ENCODE data around the gene FKBP3. TPM values are rescaled to one million over a fixed set of nuclear protein-coding genes. Genes with fewer than 3 reads are reported as not detected.
"Not testable (repeated sequence)": the region's sequence is repeated elsewhere in the genome, so short reads cannot be mapped to it uniquely, and the experiment has no call there.

The FKBP3 gene
- total RNA-seq, 1 experiment from 2014 or later = 157 TPM

DNA sequence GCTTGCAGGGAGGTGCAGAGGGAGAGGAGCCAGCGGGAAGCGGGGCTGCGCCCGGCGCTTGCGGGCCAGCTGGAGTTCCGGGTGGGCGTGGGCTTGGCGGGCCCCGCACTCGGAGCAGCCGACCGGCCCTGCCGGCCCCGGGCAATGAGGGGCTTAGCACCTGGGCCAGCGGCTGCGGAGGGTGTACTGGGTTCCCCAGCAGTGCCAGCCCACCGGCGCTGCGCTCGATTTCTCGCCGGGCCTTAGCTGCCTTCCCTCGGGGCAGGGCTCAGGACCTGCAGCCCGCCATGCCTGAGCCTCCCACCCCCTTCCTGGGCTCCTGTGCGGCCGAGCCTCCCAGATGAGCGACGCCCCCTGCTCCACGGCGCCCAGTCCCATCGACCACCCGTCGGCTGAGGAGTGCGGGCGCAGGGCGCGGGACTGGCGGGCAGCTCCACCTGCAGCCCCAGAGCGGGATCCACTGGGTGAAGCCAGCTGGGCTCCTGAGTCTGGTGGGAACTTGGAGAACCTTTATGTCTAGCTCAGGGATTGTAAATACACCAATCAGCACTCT is 53.8 kb downstream of the FKBP3 start:
- peaks cover 21 to 23% of the 10 kb centered on the region in 2 experiments for H3K4me1 Mint-ChIP-seq
- not testable (repeated sequence) for H4K8ac ChIP-seq (replicated peaks; ENCODE audit: insufficient read length, low read depth, low read length); H2BK120ac ChIP-seq (ENCODE audit: low read depth, low read length, poor library complexity, severe bottlenecking); H2BK15ac ChIP-seq (ENCODE audit: low read depth, low read length); H2BK20ac ChIP-seq (ENCODE audit: low read depth, low read length, poor library complexity, severe bottlenecking); H2AFZ ChIP-seq (ENCODE audit: low read length); H2AK5ac ChIP-seq (ENCODE audit: insufficient read length, low read length); H3K27ac Mint-ChIP-seq; H2BK12ac ChIP-seq (ENCODE audit: insufficient read length, low read depth, low read length); H4K20me1 ChIP-seq (ENCODE audit: control insufficient read depth, insufficient read depth, insufficient read length); H3K23me2 ChIP-seq (ENCODE audit: insufficient read length, low read depth, low read length, poor library complexity, severe bottlenecking); H3K14ac ChIP-seq (ENCODE audit: insufficient read depth, low read length); H3K56ac ChIP-seq (ENCODE audit: insufficient read length, low read depth, low read length); H3K36me3 Mint-ChIP-seq (ENCODE audit: insufficient read depth in 1 of 3, low read depth in 3 of 3); H4K91ac ChIP-seq (ENCODE audit: insufficient read length, low read depth, low read length); H3K27ac ChIP-seq (ENCODE audit: insufficient read length, low read depth, low read length); H3K79me1 ChIP-seq (ENCODE audit: insufficient read depth, low read depth, low read length, poor library complexity, severe bottlenecking); H3K4me3 Mint-ChIP-seq; H3K9ac ChIP-seq (ENCODE audit: extremely low read depth, insufficient read length, low read length); H3K27me3 ChIP-seq (ENCODE audit: insufficient read depth, low read length); H3K18ac ChIP-seq (ENCODE audit: insufficient read length, low read depth, low read length); H3K4me2 ChIP-seq (ENCODE audit: insufficient read depth, insufficient read length, low read length); H3K27me3 Mint-ChIP-seq (ENCODE audit: low read depth); H3K9me3 ChIP-seq (ENCODE audit: control insufficient read depth, low read depth, low read length); H3K79me2 ChIP-seq (ENCODE audit: insufficient read depth, low read length); H3K23ac ChIP-seq (ENCODE audit: insufficient read length, low read depth, low read length); H2BK5ac ChIP-seq (ENCODE audit: insufficient read length, low read length); H3T11ph ChIP-seq (ENCODE audit: low read length); H4K5ac ChIP-seq (ENCODE audit: insufficient read length, low read depth, low read length); H3K9me3 Mint-ChIP-seq; H3K4me1 ChIP-seq (ENCODE audit: insufficient read depth, low read length); H3K4ac ChIP-seq (ENCODE audit: low read depth, low read length)
- no CpG with 5 or more reads among the region's 40 CpGs for WGBS (ENCODE audit: extremely low coverage, insufficient read length, low lambda C conversion rate)
- DNase-seq = peak; percentile 35

All from H9 (cell line).